ENCODE data around the gene RPS6KB2.

DNA sequence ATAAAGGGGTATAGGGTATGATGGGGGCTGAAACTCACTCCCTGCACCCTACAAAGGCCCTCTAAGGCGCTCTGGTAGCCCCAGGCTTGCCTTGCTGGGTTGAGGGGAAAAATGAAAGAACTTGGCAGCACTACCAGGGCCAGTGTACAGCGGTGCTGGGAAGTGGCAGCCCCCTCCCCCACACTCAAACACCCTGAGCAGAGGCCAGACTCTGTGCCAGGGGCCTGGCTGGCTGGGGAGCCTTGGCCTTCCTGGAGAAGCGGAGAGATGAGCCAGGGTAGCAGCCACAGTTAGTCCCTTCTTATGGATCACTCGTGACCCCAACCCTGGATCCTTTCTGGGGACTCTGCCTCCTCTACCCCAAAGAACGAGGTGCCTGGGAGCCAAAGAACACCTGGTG is 38.1 kb downstream of the RPS6KB2 start:
- TF ChIP-seq CTCF (IDR thresholded peaks at IDR 0.05), result no peak
- no peak for TF ChIP-seq POLR2A (IDR thresholded peaks at IDR 0.05)
- TF ChIP-seq POLR2AphosphoS5 (IDR thresholded peaks at IDR 0.05), result no peak

Measured in prostate gland (tissue), 2 donors.